Mucosa of rectum (tissue), 2 donors: Measurements from ENCODE around the gene PRDM2.

Experiments
- H3K27ac ChIP-seq, 2 donors: one replicate each; pipeline ENCODE4 v1.7.0; 2013; ENCODE audit warnings: inconsistent platforms in 2 of 2, low read depth in 2 of 2, low read length in 2 of 2
- H3K27me3 ChIP-seq, 2 donors: one replicate each; pipeline ENCODE4 v1.7.0; 2013; ENCODE audit warnings: low read length in 2 of 2; ENCODE audit not compliant: control insufficient read depth in 2 of 2, insufficient read depth in 2 of 2
- H3K36me3 ChIP-seq, 2 donors: one replicate each; pipeline ENCODE4 v1.7.0; 2013; ENCODE audit warnings: low read length in 2 of 2; ENCODE audit not compliant: control insufficient read depth in 2 of 2, insufficient read depth in 2 of 2
- H3K4me1 ChIP-seq, 2 donors: one replicate each; pipeline ENCODE4 v1.7.0; 2013; ENCODE audit warnings: low read length in 2 of 2, mild to moderate bottlenecking in 1 of 2; ENCODE audit not compliant: control insufficient read depth in 2 of 2, insufficient read depth in 2 of 2
- H3K4me3 ChIP-seq, 2 donors: one replicate each; pipeline ENCODE4 v1.7.0; 2013; ENCODE audit warnings: low read length in 2 of 2
- H3K9ac ChIP-seq, 2 donors: one replicate each; pipeline ENCODE4 v1.7.0; 2013; ENCODE audit warnings: low read length in 2 of 2, low read depth in 1 of 2, mild to moderate bottlenecking in 1 of 2
- H3K9me3 ChIP-seq, 2 donors: one replicate each; pipeline ENCODE4 v1.7.0; 2013; ENCODE audit warnings: low read length in 2 of 2; ENCODE audit not compliant: control insufficient read depth in 2 of 2
- donor health status: healthy.
- donor health status: Normal muscosa, but diverticular disease.

The PRDM2 gene

GRCh38 chr1:13829152-13829769 is 129.3 kb downstream of the PRDM2 start:
- Histone ChIP-seq H3K36me3 (no peaks in the 10 kb centered on the region), H3K9ac (peak overlapping the region; percentile 60 to 69), H3K4me3 (peak overlapping the region; percentile 62 to 71), H3K4me1 (peaks cover 6 to 17% of the 10 kb centered on the region in 2 donors), H3K9me3 (no peaks in the 10 kb centered on the region), H3K27ac (peak overlapping the region; percentile 70 to 72), H3K27me3 (peaks cover 0 to 2% of the 10 kb centered on the region in 2 donors)

- Histone ChIP-seq H3K27me3 (peaks cover 0 to 2% of the 10 kb centered on the region in 2 donors), H3K27ac (no peak overlapping the region), H3K4me3 (no peak overlapping the region), H3K4me1 (peaks cover 6 to 17% of the 10 kb centered on the region in 2 donors), H3K9ac (no peak overlapping the region), H3K9me3 (no peaks in the 10 kb centered on the region), H3K36me3 (no peaks in the 10 kb centered on the region)
These were observed 130.2 kb downstream of the PRDM2 start for GRCh38 chr1:13830170-13830569.

GRCh38 chr1:13830616-13831280 is 130.8 kb downstream of the PRDM2 start:
- no peaks in the 10 kb centered on the region for H3K36me3 ChIP-seq
- no peak overlapping the region for H3K9ac ChIP-seq
- no peak overlapping the region for H3K4me3 ChIP-seq
- no peaks in the 10 kb centered on the region for H3K9me3 ChIP-seq
- peaks cover 0 to 2% of the 10 kb centered on the region in 2 donors for H3K27me3 ChIP-seq
- H3K27ac ChIP-seq, result no peak overlapping the region
- peaks cover 6 to 17% of the 10 kb centered on the region in 2 donors for H3K4me1 ChIP-seq

GRCh38 chr1:13832100-13832499 is 132.1 kb downstream of the PRDM2 start:
- Histone ChIP-seq H3K4me1 (peaks cover 6 to 17% of the 10 kb centered on the region in 2 donors), H3K27me3 (peaks cover 0 to 2% of the 10 kb centered on the region in 2 donors), H3K27ac (peak overlapping the region in 1 of 2 donors; percentile 13), H3K9ac (no peak overlapping the region), H3K4me3 (no peak overlapping the region), H3K9me3 (no peaks in the 10 kb centered on the region), H3K36me3 (no peaks in the 10 kb centered on the region)

- H3K27ac ChIP-seq, result peak overlapping the region in 1 of 2 donors; percentile 13
- no peak overlapping the region for H3K9ac ChIP-seq
- H3K4me3 ChIP-seq, result no peak overlapping the region
- H3K36me3 ChIP-seq, result no peaks in the 10 kb centered on the region
- peaks cover 6 to 17% of the 10 kb centered on the region in 2 donors for H3K4me1 ChIP-seq
- H3K27me3 ChIP-seq, result peaks cover 0 to 2% of the 10 kb centered on the region in 2 donors
- H3K9me3 ChIP-seq, result no peaks in the 10 kb centered on the region
These were observed 132.5 kb downstream of the PRDM2 start for GRCh38 chr1:13832536-13832935.

DNA sequence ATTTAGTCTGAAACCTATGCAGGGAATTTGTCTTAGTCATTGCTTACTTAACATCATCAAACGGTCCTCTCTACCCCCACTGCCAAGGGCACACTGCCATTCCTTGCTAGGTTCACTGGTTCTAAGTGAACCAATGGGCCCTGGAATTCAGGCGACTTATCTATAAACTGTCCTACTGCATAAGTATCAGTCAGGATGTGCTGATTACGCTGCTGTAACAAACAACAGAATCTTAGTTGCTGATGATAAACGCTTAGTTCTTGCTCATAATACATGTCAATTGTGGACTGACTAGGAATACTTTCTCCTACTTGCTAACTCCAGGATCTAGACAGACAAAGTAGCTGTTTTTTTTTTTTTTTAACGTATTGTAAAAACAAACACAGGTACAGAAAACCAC is 136.1 kb downstream of the PRDM2 start:
- Histone ChIP-seq H3K4me1 (peaks cover 3 to 4% of the 10 kb centered on the region in 2 donors), H3K27ac (no peak overlapping the region), H3K9ac (no peak overlapping the region), H3K36me3 (no peaks in the 10 kb centered on the region), H3K9me3 (no peaks in the 10 kb centered on the region), H3K4me3 (no peak overlapping the region), H3K27me3 (no peaks in the 10 kb centered on the region)

GRCh38 chr1:13836631-13837030 is 136.6 kb downstream of the PRDM2 start:
- H3K4me1 ChIP-seq, result peaks cover 3 to 4% of the 10 kb centered on the region in 2 donors
- no peak overlapping the region for H3K4me3 ChIP-seq
- H3K9me3 ChIP-seq, result no peaks in the 10 kb centered on the region
- no peaks in the 10 kb centered on the region for H3K36me3 ChIP-seq
- no peaks in the 10 kb centered on the region for H3K27me3 ChIP-seq
- no peak overlapping the region for H3K9ac ChIP-seq
- no peak overlapping the region for H3K27ac ChIP-seq

- Histone ChIP-seq H3K9ac (no peak overlapping the region), H3K9me3 (no peaks in the 10 kb centered on the region), H3K27me3 (no peaks in the 10 kb centered on the region), H3K4me1 (no peaks in the 10 kb centered on the region), H3K27ac (no peak overlapping the region), H3K36me3 (no peaks in the 10 kb centered on the region), H3K4me3 (no peak overlapping the region)
These were observed 138.2 kb downstream of the PRDM2 start for GRCh38 chr1:13838236-13838635.

- Histone ChIP-seq H3K4me1 (no peaks in the 10 kb centered on the region), H3K36me3 (no peaks in the 10 kb centered on the region), H3K27me3 (no peaks in the 10 kb centered on the region), H3K9me3 (no peaks in the 10 kb centered on the region), H3K9ac (no peak overlapping the region), H3K4me3 (no peak overlapping the region), H3K27ac (no peak overlapping the region)
These were observed 142.5 kb downstream of the PRDM2 start for GRCh38 chr1:13842497-13842896.

DNA sequence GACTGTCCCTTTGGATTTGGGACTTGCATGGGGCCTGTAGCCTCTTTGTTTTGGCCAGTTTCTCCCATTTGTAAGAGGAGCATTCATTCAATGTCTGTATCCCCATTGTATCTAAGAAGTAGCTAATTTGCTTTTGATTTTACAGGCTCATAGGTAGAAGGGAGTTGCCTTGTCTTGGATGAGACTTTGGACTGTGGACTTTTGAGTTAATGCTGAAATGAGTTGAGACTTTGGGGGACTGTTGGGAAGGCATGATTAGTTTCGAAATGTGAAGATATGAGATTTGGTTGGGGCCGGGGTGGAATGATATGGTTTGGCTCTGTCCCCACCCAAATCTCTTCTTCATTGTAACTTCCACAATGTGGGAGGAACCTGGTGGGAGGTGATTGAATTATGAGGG is 151.7 kb downstream of the PRDM2 start:
- no peaks in the 10 kb centered on the region for H3K27me3 ChIP-seq
- H3K27ac ChIP-seq, result no peak overlapping the region
- no peaks in the 10 kb centered on the region for H3K4me1 ChIP-seq
- no peaks in the 10 kb centered on the region for H3K9me3 ChIP-seq
- no peak overlapping the region for H3K9ac ChIP-seq
- no peak overlapping the region for H3K4me3 ChIP-seq
- no peaks in the 10 kb centered on the region for H3K36me3 ChIP-seq
